ENCODE data around the gene GPR132. TPM values are rescaled to one million over a fixed set of nuclear protein-coding genes. Genes with fewer than 3 reads are reported as not detected.
"Not testable (repeated sequence)": the region's sequence is repeated elsewhere in the genome, so short reads cannot be mapped to it uniquely, and the experiment has no call there.

Gene GPR132, protein sequence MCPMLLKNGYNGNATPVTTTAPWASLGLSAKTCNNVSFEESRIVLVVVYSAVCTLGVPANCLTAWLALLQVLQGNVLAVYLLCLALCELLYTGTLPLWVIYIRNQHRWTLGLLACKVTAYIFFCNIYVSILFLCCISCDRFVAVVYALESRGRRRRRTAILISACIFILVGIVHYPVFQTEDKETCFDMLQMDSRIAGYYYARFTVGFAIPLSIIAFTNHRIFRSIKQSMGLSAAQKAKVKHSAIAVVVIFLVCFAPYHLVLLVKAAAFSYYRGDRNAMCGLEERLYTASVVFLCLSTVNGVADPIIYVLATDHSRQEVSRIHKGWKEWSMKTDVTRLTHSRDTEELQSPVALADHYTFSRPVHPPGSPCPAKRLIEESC
- under 1 TPM in 2 of 6 experiments, not detected in 4; 0.05 to 0.14 TPM for total RNA-seq (2021; fragmentation: NEBNext Ultra II Directional; extraction: Animal tissue kit (Norgen Biotek cat#: 25700))
- long read RNA-seq, result 0 reads

DNA sequence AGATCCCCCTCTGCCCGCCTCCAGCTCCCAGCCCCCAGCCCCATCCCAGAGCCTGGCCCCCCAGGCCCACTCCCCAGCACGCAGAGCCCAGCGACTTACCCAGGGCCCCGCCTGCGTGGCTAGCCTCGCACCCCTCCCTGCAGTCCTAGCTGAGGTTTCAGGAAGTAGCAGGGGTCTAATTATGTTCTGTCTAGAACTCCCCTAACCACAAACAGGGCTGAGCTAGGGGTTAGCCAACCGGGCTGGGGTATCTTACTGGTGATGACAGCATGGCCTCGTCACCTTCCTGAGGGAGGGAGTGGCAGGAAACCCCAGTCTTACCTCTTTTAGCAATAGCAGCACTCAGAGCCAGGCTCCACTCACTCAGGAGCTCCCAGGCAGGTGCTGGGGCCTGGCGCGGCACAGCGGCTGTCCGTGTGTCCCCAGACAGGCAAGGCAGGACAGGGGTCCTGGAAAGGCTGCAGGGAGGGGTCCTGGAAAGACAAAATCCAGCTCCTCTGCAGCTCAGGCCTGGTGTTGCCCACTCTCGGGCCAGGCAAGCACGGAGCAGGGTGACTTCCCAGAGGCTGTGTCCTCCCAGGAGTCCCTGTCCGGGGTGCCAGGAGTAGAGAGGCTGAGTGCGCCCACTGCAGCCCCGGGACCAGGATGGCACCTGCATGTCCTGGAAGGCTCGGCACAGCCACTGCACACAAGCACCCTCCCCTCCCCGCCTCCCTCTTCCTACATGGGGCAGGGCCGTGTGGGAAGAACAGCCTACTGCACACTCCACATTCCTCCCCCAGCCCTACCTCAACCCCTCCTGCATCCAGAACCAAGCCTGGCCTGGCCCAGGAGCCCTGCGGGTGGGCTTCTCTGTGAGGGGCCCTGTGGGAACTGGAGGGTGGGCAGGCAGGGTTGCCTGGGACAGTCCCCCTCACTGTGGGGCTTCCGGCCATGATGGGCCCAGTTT is at the start of gene GPR132:
GPR132 (minus strand) TSS at position 151 of the 949 bp plus-strand sequence. CDS start 10,010 bp downstream, outside the sequence.
- TF ChIP-seq, protein P1, sequence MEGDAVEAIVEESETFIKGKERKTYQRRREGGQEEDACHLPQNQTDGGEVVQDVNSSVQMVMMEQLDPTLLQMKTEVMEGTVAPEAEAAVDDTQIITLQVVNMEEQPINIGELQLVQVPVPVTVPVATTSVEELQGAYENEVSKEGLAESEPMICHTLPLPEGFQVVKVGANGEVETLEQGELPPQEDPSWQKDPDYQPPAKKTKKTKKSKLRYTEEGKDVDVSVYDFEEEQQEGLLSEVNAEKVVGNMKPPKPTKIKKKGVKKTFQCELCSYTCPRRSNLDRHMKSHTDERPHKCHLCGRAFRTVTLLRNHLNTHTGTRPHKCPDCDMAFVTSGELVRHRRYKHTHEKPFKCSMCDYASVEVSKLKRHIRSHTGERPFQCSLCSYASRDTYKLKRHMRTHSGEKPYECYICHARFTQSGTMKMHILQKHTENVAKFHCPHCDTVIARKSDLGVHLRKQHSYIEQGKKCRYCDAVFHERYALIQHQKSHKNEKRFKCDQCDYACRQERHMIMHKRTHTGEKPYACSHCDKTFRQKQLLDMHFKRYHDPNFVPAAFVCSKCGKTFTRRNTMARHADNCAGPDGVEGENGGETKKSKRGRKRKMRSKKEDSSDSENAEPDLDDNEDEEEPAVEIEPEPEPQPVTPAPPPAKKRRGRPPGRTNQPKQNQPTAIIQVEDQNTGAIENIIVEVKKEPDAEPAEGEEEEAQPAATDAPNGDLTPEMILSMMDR (IDR thresholded peaks at IDR 0.05), result no peak
- peaks cover 20% of the 10 kb centered on the region for H3K4me1 Mint-ChIP-seq (ENCODE audit: low read depth)
- H3K27ac Mint-ChIP-seq, result no peak within 1 kb of the TSS
- no peaks in the 10 kb centered on the region; the same call in none of the 2 replicates for H3K27me3 Mint-ChIP-seq (ENCODE audit: insufficient read depth)
- no peaks in the 10 kb centered on the region for H3K9me3 Mint-ChIP-seq
- H3K4me3 Mint-ChIP-seq, result no peak within 1 kb of the TSS
- no peaks in the 10 kb centered on the region for H3K36me3 Mint-ChIP-seq (ENCODE audit: low read depth)
- DNase-seq, result no peak

DNA sequence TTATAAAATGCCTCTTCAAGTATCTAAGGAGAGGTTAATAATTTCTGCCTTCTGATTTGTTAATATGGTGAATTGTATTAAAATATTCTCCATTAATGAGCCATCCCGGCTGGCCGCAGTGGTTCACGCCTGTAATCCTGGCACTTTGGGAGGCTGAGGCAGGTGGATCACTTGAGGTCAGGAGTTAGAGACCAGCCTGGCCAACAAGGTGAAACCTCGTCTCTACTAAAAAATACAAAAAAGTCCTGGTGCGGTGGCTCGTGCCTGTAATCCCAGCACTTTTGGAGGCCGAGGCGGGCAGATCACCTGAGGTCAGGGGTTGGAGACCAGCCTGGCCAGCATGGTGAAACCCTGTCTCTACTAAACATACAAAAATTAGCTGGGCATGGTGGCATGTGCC is 44.0 kb upstream of the GPR132 start:
- H3K9me3 Mint-ChIP-seq; H3K36me3 Mint-ChIP-seq (ENCODE audit: low read depth); H3K27ac Mint-ChIP-seq; H3K4me1 Mint-ChIP-seq (ENCODE audit: low read depth); DNase-seq; H3K4me3 Mint-ChIP-seq: not testable (repeated sequence)
- H3K27me3 Mint-ChIP-seq (ENCODE audit: insufficient read depth), result peaks cover 30% of the 10 kb centered on the region

DNA sequence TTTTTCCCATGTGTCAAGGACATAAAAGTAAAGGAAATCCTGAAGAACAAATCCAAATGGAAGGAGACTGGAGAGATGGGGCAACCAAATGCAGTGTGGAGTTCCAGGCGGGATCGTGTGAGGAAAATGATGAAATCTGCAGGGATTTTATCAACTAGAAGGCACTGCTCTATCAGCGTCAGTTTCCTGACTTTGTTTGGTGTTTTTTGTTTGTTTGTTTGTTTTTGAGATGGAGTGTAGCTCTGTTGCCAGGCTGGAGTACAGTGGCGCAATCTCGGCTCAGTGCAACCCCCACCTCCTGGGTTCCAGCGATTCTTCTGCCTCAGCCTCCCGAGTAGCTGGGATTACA is 43.3 kb upstream of the GPR132 start:
- Mint-ChIP-seq H3K4me1 (ENCODE audit: low read depth) (no peaks in the 10 kb centered on the region), H3K36me3 (ENCODE audit: low read depth) (0 out of 2 replicates have a peak, but pooled peaks cover 5% of the 10 kb centered on the region), H3K27ac (no peak overlapping the region), H3K27me3 (ENCODE audit: insufficient read depth) (peaks cover 32% of the 10 kb centered on the region), H3K4me3 (no peak overlapping the region), H3K9me3 (peaks cover 5% of the 10 kb centered on the region; the same call in 1 of the 2 replicates)
- DNase-seq, result no peak
- TF ChIP-seq, protein P1 (IDR thresholded peaks at IDR 0.05), result no peak

DNA sequence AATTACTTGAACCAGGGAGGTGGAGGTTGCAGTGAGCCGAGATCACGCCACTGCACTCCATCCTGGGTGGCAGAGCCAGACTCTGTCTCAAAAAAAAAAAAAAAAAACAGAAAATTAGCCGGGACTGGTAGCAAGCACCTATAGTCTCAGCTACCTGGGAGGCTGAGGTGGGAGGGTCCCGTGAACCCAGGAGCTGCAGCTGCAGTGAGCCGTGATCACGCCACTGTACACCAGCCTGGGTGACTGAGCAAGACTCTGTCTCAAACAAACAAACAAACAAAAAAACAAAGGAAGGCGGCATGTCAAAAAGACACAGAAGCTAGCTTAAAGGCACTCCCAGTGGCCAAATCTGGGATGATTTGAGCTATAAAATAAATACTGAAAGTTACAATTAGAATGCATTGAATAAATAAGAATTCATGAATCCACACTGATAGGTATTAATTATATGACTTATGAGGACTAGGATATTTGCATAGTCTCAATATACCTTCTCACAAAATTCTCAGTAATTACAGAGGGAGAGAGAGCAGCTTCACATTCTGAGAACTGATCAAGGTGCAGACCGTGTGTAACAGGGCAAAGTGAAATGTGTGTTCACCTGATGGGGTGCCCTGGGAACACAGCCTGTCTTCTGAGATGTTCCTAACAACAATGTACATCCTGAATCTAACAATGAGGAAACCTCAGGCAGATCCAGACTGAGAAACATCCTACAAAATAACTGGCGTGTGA is 42.7 kb upstream of the GPR132 start:
- no peaks in the 10 kb centered on the region for H3K4me1 Mint-ChIP-seq (ENCODE audit: low read depth)
- H3K9me3 Mint-ChIP-seq, result peaks cover 6% of the 10 kb centered on the region; the same call in 1 of the 2 replicates
- H3K27ac Mint-ChIP-seq, result no peak overlapping the region
- no peak for DNase-seq
- TF ChIP-seq, protein P1 (IDR thresholded peaks at IDR 0.05), result no peak
- H3K27me3 Mint-ChIP-seq (ENCODE audit: insufficient read depth), result peaks cover 36% of the 10 kb centered on the region
- no peak overlapping the region for H3K4me3 Mint-ChIP-seq
- 0 out of 2 replicates have a peak, but pooled peaks cover 6% of the 10 kb centered on the region for H3K36me3 Mint-ChIP-seq (ENCODE audit: low read depth)

DNA sequence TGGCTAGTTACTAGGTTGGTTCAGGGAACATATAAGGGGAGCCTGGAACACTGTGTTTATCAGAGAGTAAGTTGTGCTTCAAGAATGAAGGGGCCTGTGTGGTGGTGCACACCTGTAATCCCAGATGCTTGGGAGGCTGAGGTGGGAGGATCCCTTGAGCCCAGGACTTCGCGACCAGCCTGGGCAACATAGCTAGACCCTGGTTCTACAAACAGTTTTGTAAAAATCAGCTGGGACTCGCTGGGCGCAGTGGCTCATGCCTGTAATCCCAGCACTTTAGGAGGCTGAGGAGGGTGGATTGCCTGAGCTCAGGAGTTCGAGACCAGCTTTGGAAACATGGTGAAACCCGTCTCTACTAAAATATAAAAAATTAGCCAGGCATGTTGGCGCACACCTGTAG is 42.1 kb upstream of the GPR132 start:
- no peak for DNase-seq
- TF ChIP-seq, protein P1 (IDR thresholded peaks at IDR 0.05), result no peak
- Mint-ChIP-seq H3K36me3 (ENCODE audit: low read depth) (0 out of 2 replicates have a peak, but pooled peaks cover 6% of the 10 kb centered on the region), H3K27me3 (ENCODE audit: insufficient read depth) (peaks cover 38% of the 10 kb centered on the region), H3K9me3 (peaks cover 6% of the 10 kb centered on the region; the same call in 1 of the 2 replicates), H3K4me1 (ENCODE audit: low read depth) (no peaks in the 10 kb centered on the region), H3K27ac (no peak overlapping the region), H3K4me3 (no peak overlapping the region)

All from HFFc6 (cell line).